Fibroblast of skin of left biceps (primary cell): ENCODE measurements around the gene BMPR2.
"Not testable (repeated sequence)": the region's sequence is repeated elsewhere in the genome, so short reads cannot be mapped to it uniquely, and the experiment has no call there.

Experiments
- DNase-seq, 2 experiments: peaks; one replicate each; pipeline ENCODE4 v3.0.0-alpha.2; 2013; ENCODE audit warnings: low read depth in 2 of 2

BMPR2 gene

DNA sequence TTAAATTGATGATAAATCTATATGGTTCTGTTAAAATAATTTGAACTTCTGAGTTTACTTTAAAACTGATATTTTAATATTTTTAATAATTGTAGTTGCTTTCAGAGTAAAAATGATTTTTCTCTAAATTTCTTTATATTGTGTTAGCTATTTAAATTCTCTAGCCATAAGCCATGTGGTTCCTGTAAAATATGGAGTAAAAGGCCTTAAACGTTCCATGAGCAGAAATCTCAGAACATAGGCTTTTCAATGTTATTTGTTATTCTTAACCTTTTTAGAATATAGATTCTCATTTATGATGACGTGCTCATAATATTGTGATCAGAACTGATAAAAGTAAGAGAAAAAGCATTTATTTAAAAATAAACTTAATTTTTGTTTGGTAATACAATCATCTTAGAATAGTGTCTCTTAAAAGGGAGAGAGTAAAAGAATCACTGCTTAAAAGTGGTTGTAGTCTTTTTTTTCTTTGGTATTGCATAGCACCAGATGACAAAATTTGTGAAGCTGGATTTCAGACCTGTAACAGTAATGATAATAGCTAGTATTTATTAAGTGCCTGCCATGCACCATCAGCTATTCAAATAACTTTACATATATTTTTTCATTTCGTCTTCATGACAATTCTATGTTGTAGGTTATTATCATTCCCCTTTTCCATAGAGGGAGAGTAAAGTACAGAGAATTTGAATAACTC lies 2.7 kb downstream of the BMPR2 start:
- DNase-seq, result no peak

DNA sequence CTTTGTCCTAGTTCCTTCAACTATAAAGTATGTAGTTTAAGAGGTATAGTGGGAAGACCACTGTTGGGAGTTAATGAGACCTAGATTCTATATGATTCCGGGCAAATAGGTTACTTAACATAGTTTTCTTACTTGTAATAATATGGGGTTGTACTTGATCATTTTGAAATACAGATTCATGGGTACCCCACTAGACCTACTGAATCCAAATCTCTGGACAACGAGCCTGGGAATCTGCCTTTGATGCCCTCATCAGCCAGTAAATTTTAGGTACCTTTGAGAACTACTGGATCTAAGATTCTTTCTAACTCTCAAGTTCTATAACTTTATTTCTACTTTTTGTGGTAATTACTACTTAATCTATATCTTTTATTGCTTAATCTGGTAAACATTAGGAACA lies 6.6 kb downstream of the BMPR2 start:
- no peak for DNase-seq

GRCh38 chr2:202386495-202386894 lies 10.4 kb downstream of the BMPR2 start:
- DNase-seq, result not testable (repeated sequence)

- DNase-seq, result peak in 1 of 2 experiments; percentile 29
Measured at GRCh38 chr2:202387608-202388342, 11.6 kb downstream of the BMPR2 start.

GRCh38 chr2:202400941-202401340 lies 24.8 kb downstream of the BMPR2 start:
- DNase-seq, result no peak

GRCh38 chr2:202405798-202406197 lies 29.7 kb downstream of the BMPR2 start:
- DNase-seq, result no peak

DNA sequence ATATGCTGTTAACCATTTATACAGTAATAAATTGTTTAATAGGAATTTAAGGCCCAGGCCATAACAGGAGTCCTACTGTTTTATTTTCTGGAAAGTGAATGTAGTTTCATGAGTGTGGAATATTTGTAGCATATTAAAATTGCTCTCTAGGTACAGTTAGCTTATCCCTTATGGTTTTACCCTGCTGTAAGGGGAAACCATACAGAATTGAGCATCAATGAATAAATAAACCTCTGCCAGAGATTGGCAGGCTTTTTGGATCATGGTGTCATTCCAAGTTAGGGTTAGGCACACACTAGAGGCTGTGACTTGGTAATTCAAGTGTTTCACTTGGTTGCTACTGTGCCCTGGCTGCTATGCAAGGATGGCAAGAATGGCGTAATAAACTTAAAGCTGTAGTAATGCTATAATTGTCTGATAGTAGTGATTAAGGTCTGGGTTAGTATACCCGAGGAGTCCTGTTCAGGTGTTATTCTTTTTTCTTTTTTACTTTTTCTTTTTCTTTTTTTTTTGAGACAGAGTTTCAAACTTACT lies 30.4 kb downstream of the BMPR2 start:
- no peak for DNase-seq

- no peak for DNase-seq
Measured at GRCh38 chr2:202408546-202409140, 32.5 kb downstream of the BMPR2 start.

GRCh38 chr2:202410092-202410491 lies 34.0 kb downstream of the BMPR2 start:
- no peak for DNase-seq

- DNase-seq, result no peak
Measured at GRCh38 chr2:202411097-202411496, 35.0 kb downstream of the BMPR2 start.

- DNase-seq, result no peak
Measured at GRCh38 chr2:202418027-202418426, 41.9 kb downstream of the BMPR2 start.

DNA sequence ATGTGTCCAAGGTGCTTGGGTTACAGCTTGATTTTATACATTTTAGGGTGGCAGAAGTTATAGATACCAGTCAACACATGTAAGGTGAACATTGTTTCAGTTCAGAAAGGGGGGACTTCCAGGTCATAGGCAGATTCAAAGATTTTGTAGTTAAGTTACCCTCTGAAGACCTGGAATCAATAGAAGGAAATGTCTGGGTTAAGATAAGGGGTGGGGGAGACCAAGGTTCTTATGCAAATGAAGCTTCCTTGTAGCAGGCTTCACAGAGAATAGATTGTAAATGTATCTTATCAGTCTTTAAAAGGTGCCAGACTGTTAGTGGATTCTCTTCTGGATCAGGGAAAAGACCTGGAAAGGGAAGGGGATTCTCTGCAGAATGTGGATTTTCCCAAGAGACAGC lies 42.4 kb downstream of the BMPR2 start:
- DNase-seq, result no peak

- DNase-seq, result no peak
Measured at GRCh38 chr2:202423139-202423538, 47.0 kb downstream of the BMPR2 start.

DNA sequence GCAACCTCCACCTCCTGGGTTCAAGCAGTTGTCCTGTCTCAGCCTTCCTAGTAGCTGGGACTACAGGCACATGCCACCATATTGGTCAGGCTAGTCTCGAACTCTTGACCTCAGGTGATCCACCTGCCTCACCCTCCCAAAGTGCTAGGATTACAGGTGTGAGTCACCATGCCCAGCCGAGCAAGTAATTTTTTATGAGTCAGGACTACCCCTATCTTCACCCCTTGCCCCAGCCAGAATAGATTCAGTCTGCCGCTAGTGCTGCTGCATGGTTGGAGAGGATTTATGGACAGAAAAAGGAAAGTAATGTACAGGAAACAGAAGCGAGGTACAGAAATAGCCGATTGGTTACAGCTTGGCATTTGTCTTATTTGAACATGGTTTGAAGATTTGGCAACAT lies 48.9 kb downstream of the BMPR2 start:
- DNase-seq, result no peak

GRCh38 chr2:202426751-202427150 lies 50.6 kb downstream of the BMPR2 start:
- DNase-seq, result no peak

DNA sequence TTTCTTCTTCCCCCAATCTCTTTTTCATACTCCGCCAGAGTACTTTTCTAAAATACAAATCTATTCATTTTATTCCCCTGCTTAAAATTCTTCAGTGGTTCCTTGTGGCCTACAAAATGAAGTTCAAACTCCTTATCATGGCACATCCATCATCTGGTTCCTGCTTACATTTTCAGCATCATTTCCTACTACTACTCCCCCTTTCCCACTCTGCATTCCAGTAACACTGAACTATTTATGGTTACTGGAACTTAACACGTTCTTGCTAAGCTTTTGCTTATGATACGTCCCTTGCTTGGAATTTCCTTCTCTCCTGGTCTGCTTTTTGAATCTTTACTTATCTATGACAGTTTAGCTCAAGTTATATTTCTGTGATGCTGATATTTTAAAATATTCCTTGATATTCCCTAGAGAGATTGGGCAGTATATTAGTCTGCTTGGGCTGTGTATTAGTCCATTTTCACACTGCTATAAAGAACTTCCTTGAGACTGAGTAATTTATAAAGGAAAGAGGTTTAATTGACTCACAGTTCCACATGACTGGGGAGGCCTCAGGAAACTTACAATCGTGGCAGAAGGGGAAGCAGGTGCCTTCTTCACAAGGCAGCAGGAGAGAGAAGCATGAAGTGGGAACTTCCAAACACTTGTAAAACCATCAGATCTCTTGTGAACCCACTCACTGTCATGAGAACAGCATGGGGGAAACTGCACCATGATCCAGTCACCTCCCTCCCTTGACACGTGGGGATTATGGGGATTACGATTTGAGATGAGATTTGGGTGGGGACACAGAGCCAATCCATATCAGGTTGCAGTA lies 53.2 kb downstream of the BMPR2 start:
- DNase-seq, result peak; percentile 49 to 54

GRCh38 chr2:202432776-202433175 lies 56.6 kb downstream of the BMPR2 start:
- DNase-seq, result no peak

DNA sequence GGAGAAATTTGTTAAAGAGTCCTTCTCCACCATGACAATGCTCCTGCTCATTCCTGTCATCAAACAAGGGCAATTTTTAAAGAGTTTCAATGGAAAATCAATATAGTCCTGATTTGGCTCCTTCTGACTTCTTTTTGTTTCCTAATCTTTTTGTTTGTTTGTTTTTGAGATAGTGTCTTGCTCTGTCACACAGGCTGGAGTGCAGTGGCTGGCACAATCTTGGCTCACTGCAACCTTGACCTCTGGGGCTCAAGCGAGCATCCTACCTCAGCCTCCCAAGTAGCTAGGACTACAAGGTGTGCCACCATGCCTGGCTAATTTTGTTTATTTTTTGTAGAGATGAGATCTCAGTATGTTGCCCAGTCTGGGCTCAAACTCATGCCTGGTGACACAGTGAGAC lies 58.3 kb downstream of the BMPR2 start:
- DNase-seq, result no peak

DNA sequence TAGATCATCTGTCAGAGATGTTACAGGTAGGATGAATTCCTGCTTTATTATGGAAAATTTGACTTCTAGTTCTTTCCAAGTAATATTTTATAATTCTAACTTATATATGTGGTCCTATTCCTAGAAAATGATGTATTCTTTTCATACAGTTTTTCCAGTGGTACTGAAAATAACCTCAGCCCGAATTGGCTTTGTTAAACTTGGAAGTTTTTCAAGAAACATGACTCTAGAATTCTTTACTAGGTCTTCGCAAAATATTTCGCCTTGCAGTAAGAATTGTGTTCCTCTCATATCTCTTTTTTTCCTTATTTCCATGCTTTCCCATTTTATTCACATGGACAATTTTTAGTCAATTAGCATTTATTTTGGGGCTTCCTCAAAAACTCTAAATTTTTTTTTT lies 60.5 kb downstream of the BMPR2 start:
- no peak for DNase-seq

DNA sequence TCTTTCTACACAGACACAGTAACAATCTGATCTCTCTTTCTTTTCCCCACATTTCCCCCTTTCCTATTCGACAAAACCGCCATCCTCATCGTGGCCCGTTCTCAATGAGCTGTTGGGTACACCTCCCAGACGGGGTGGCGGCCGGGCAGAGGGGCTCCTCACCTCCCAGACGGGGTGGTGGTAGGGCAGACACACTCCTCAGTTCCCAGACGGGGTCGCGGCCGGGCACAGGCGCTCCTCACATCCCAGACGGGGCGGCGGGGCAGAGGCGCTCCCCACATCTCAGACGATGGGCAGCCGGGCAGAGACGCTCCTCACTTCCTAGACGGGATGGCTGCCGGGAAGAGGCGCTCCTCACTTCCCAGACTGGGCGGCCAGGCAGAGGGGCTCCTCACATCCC lies 64.0 kb downstream of the BMPR2 start:
- DNase-seq, result not testable (repeated sequence)

GRCh38 chr2:202442882-202443281 lies 66.8 kb downstream of the BMPR2 start:
- DNase-seq, result no peak

DNA sequence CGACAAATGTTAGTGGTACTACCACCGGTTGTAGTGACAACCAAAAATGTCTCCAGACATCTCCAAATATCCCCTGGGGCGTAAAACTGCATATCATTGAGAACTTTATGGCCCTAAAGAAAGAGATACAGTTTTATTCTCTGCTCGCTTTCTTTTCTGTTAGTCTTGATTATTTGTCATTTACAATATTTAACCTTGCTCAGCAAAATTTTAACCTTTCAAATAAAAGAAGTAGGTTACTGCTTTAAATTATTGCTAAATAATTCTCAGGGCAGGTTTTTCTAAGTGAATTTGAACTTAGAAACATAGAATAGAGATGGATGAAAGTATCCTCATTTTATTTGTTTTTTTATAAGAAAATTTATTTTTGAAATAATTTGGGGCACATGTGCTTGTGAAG lies 67.9 kb downstream of the BMPR2 start:
- DNase-seq, result no peak
